Hepatic stellate cell (primary cell): ENCODE measurements around the gene LPGAT1.
"Not testable (repeated sequence)": the region's sequence is repeated elsewhere in the genome, so short reads cannot be mapped to it uniquely, and the experiment has no call there.

Experiments used
- DNase-seq: peaks from one replicate; pipeline ENCODE4 v3.0.0; 2011; ENCODE audit warnings: low spot score

LPGAT1 gene

DNA sequence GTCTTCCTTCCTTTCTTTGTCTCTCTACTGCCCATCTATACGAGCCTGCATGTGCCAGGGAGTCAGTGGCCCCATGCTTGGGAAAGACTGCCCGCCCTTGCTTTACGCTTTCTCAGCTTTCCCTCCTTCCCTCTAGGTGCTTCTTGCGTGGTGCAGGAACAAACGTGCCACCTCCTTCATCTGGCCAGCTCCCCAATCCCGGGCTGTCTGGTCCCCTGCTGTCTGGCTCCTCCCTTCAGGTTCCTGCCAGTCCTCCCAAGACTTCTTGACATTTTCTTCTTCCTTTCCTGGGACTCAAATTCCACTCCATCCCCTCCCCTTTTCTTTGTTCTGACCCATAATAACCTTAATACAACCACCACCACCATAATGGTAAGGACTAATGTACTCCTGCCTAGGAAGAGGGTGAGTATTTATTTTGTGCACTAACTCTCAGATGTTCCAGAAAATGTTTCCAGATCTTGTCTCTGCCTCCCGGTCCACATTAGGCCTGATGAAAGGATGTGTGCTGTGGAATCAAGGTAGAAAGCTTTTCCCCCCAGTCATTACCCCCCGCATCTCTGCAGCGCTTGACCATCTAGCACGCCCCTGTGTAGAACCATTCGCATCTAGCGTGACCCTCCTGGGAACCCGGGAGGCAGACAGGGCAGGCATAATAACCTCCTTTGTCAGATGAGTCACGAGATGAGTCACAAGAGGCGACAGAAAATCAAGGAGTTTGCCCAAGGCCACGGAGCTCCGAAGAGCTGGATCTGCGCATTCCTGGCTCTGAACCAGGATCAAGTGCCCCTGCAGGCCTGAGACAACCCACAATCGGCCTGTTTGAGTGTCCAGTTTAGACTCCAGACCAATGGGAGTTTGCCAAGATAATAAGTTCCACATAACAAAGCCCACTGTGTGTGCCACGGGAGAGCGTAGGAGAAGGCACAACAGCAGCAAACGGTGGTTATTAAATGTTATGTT lies 95.1 kb downstream of the LPGAT1 start:
- peak; percentile 82 for DNase-seq

GRCh38 chr1:211734791-211735190 lies 95.8 kb downstream of the LPGAT1 start:
- DNase-seq, result no peak

DNA sequence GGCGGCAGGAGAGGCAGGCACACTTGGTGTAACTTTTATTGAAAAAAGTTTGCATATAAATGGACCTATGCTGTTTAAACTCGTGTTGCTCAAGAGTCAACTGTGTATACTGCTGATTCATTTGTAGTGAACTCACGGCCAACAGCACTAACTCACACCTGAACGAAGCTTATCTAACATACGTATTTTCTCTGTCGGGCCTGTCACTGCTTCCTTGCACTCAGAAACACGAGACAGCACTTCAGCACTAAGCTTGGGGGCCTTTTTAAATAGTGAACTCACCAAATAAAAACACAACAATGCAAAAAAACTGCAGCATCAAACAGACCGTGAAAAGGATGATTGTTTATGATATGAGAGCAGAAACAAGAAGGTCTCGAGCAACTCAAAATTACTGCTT lies 96.2 kb downstream of the LPGAT1 start:
- no peak for DNase-seq

GRCh38 chr1:211732293-211732980 lies 98.1 kb downstream of the LPGAT1 start:
- DNase-seq, result no peak

DNA sequence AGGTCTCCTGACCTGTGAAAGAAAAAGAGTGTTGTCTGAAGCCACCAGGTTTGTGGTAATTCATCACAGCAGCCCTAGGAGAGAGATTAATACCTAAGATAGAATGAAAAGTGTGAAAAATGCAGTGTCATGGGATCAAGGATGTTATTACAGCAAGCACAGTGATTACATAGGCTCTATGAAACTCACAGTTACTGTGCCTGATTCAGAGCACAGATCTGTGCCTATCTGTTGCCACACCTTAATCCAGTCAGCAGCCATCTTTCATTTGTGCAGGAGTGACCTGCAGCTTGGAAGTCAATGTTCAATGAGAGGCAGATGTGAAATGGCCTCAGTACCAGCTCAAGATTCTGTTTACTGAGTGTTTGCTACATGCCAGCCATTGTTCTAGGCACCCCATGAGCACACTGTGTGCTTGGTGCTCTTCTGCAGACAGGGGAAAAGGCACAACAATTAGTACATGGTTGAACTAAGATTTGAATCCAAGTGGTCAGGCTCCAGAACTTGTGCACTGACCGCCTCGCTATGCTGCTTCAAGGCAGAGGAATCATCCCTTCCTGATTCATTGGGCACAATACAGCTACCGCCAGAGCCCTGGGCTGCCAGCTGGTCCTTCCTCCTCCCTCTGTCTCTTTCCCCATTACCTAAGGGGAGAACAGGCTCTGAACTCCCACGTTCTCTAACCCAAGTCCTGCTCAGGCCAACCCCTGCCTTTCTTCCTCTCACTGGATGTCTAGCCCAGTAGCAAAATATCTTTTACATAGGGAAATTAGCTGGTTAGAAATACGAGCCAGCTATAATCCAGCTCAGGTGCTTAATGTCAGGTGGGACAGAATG lies 98.9 kb downstream of the LPGAT1 start:
- no peak for DNase-seq

- no peak for DNase-seq
Observed at GRCh38 chr1:211730347-211730746, 100.2 kb downstream of the LPGAT1 start.

DNA sequence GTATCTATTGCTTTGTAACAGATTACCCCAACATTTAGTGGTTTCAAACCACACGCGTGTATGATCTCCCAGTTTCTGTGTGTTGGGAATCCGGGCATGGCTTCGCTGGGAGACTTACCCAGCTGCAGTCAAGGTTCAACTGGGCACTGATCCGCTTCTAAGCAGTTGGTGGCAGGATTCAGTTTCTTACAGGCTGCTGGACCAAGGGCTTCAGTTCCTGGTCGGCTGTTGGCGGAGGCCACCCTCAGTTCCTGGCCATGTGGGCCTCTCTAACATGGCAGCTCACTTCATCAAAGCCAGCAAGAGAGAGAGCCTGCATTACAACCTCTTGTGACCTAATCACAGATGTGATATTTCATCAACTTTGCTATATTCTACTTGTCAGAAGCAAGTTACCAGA lies 101.3 kb downstream of the LPGAT1 start:
- no peak for DNase-seq

DNA sequence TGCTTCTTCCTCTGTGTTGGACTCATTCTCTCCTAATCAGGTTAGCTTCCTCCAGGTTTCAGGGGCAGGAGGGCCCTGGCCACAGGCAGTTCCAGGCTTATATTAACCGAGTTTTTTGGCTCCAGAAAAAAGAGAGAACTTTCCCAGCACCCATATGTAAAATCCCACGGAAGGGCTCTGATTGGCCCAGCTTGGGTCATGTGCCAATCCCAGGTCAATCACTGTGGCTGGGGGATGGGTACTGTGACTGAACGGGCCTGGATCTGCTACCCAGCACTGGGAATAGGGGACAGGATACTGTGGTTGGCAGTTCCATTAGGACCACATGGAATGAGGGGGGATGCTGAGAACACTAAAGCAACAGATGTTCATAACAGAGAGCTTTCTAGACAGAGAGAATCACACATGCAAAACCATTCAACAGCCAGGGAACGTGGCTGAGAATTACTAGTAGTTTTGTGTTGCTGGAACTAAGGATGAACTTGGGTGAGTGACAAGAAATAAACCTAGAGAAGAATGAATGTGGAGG lies 104.0 kb downstream of the LPGAT1 start:
- DNase-seq, result no peak

- DNase-seq, result no peak
Observed at GRCh38 chr1:211724687-211725196, 105.8 kb downstream of the LPGAT1 start.

DNA sequence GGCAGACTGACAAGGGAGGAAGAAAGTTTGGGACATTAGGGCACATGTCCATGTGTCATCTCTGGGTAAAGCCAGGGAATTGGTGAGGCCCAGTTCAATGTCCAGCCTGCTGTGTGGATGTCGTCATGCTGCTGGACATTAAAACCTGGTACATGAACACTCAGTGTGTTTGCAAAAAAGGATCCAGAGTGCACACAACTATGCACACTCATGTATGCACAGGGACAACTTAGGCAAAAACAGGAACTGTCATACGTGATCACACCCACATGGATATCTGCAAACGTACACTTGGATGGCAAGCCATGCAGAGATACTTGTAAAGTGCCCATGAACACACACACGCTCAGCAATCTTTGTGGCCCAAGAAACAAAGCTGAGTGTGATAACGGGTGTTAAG lies 107.3 kb downstream of the LPGAT1 start:
- no peak for DNase-seq

- no peak for DNase-seq
Observed at GRCh38 chr1:211722277-211723175, 108.0 kb downstream of the LPGAT1 start.

GRCh38 chr1:211716555-211716954 lies 114.0 kb downstream of the LPGAT1 start:
- not testable (repeated sequence) for DNase-seq

DNA sequence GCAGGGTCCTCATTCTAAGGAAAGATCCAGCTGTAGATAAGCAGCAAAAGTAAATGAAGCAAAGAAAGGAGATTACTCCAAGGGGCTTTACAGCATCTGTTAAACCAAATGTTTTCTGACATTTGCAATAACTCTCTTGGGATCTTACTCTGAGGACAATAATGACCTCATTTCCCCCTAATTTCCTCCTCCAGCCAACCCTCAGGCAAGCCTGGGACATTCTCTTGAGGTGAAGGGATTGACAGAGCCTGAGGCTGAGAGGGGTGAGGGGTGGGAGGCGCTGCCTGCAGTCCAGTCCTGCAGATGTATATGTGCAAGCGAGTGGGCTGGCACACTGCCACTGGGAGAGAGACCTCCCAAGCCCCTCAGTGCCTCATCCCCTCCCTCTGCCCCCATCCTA lies 114.6 kb downstream of the LPGAT1 start:
- DNase-seq, result no peak

DNA sequence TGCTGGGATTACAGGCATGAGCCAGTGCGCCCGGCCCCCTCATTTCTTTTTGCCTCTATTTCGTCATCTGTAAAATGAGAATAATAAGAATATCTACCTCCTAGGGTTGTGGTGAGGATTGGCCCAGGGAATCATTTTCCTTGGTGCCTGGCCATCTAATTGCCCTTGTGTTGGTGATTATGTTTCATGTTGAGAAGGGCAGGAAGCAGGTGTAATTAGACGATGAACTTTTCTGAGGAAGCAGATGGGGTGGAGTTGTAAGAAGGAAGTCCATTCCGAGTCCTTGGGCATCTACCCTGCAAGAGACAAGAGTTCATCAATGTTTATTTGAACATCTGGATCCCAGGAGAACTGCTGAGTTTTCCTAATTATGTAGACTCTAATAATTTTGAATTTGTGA lies 116.4 kb downstream of the LPGAT1 start:
- no peak for DNase-seq

GRCh38 chr1:211713231-211713630 lies 117.3 kb downstream of the LPGAT1 start:
- no peak for DNase-seq

DNA sequence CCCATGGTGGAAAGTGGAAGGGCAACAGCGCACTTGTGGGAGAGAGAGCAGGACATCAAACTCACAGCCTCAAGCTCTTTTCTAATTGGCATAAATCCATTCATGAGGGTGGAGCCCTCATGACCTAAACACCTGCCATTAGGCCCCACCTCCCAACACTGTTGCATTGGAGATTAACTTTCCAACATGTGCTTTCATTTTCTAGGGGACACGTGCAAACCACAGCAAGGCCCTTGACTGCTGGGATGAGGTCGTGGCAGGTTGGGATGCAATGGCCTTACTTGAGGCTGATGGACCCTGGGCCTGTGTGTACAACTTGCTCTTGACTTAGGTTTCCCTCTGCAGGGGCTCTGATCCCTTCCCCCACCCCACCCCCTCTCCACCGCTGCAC lies 119.3 kb downstream of the LPGAT1 start:
- DNase-seq, result no peak

DNA sequence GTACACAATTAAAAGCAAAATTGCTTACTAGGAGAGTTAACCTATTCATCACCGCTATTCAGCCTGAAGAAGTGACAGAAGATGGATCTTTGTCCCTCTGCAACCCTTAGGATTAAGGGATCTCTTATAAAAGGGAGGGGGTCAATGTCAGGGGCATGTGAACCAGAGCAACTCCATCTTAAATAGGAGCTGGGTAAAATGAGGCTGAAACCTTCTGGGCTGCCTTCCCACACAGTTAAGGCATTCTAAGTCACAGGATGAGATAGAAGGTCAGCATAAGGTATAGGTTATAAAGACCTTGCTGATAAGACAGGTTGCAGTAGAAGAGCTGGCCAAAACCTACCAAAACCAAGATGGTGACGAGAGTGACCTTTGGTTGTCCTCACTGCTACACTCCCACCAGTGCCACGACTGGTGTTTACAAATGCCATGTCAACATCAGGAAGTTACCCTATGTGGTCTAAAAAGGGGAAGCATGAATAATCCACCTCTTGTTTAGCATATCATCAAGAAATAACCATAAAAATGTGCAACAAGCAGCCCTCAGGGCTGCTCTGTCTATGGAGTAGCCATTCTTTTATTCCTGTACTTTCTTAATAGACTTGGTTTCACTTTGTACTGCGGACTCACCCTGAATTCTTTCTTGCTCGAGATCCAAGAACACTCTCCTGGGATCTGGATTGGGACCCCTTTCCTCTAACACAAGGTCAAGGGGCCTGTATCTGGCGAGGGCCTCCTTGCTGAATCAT lies 119.8 kb downstream of the LPGAT1 start:
- DNase-seq, result no peak

- DNase-seq, result no peak
Observed at GRCh38 chr1:211708926-211709325, 121.6 kb downstream of the LPGAT1 start.

- DNase-seq, result no peak
Observed at GRCh38 chr1:211708006-211708405, 122.6 kb downstream of the LPGAT1 start.

DNA sequence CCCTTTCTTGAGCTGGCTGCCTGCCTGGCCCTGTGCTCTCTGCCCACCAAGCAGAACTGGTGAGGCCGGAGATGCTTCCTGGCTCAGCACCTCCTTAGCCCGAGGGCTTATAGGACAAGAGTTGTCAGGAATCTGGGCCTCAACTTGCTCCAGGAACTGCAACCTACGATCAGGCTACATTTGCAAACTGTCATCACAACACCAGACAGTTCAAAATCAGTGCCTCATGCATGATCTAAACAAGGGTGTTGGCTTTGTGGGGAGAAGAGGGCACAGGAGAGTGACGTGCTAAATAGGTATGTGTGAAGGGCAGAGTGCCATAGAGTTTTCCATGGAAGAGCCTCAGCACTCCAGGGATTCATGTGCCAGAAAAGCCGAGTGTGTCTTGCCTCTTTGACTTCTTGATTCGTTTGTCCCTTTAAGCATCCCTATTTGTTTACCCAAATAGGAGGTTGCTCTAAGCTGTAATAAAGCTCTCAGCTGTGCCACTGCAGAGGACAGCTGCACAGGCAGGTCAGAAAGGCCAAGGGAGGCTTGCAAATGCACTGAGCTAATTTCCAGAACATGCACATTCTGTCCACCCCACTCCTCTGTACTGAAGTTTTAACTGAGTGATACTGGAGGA lies 125.0 kb downstream of the LPGAT1 start:
- DNase-seq, result no peak
